ENCODE results near the gene MBNL2.

DNA sequence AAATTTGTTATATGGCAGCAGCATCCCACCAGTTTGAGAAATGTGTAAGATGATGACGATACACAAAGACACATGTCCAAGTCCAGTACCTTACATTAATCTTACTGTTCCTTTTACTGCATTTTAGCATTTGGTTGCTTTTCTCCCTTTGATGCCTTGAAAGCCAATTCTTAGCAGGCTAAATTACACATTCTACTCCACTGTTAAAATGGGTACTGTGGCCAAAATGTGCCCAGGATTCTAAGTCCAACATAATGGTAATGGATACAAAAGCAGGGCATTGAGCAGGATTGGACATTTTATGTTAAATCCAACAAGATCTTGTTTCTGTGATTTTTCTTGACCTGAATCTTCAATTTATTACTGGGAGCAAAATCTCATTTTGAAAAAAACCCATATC is 159.1 kb downstream of the MBNL2 start:
- TF ChIP-seq EZH2 (IDR thresholded peaks at IDR 0.05; ENCODE audit: insufficient read depth, poor library complexity, severe bottlenecking) (no peak), EZH2phosphoT487 (IDR thresholded peaks at IDR 0.05; ENCODE audit: insufficient read depth, low read depth) (no peak)
